Kidney epithelial cell (primary cell): ENCODE data around the gene GSTP1. TPM values are rescaled to one million over a fixed set of nuclear protein-coding genes. Genes with fewer than 3 reads are reported as not detected.
"Not testable (repeated sequence)": the region's sequence is repeated elsewhere in the genome, so short reads cannot be mapped to it uniquely, and the experiment has no call there.

ENCODE experiments used
- DNase-seq: peaks from one replicate; pipeline ENCODE4 v3.0.0-alpha.2; 2010; ENCODE audit warnings: low read depth
- H3K27me3 ChIP-seq: 2 replicates; pipeline ENCODE4 v1.6.0; 2011; ENCODE audit warnings: low read length; ENCODE audit not compliant: control insufficient read depth, insufficient read depth
- H3K36me3 ChIP-seq: 2 replicates; pipeline ENCODE4 v1.5.1; 2011; ENCODE audit warnings: low read length; ENCODE audit not compliant: control insufficient read depth, insufficient read depth
- H3K4me3 ChIP-seq: 2 replicates; pipeline ENCODE4 v1.5.1; 2011; ENCODE audit warnings: low read depth, mild to moderate bottlenecking, control low read depth, low read length
- CTCF ChIP-seq: IDR thresholded peaks from 2 replicates; pipeline ENCODE4 v1.5.1; 2011; ENCODE audit warnings: mild to moderate bottlenecking, moderate library complexity, low read length, control low read depth, inconsistent platforms; ENCODE audit not compliant: insufficient read depth, poor library complexity, severe bottlenecking
- total RNA-seq: library from RNA; depleted of rRNA; stranded (reverse); fragments of >200 nt; gene quantifications from 2 replicates; pipeline ENCODE4 v1.2.3, GENCODE V29; 2015

Gene GSTP1
- total RNA-seq, 1 donor from 2014 or later = 1,390 TPM

- no peak overlapping the region for H3K4me3 ChIP-seq
- H3K36me3 ChIP-seq = no peaks in the 10 kb centered on the region
- H3K27me3 ChIP-seq = no peaks in the 10 kb centered on the region
- no peak for TF ChIP-seq CTCF
- DNase-seq = no peak
Observed at GRCh38 chr11:67599149-67599548, 15.5 kb downstream of the GSTP1 start.

GRCh38 chr11:67600324-67601029, 16.9 kb downstream of the GSTP1 start:
- no peaks in the 10 kb centered on the region for H3K36me3 ChIP-seq
- no peak for TF ChIP-seq CTCF

GRCh38 chr11:67601098-67601497, 17.5 kb downstream of the GSTP1 start:
- Histone ChIP-seq H3K36me3 (no peaks in the 10 kb centered on the region), H3K27me3 (no peaks in the 10 kb centered on the region), H3K4me3 (no peak overlapping the region)
- no peak for DNase-seq
- no peak for TF ChIP-seq CTCF

More at GRCh38 chr11:67600324-67601029, 16.9 kb downstream of the GSTP1 start:
- no peak for DNase-seq
- H3K4me3 ChIP-seq = no peak overlapping the region
- no peaks in the 10 kb centered on the region for H3K27me3 ChIP-seq

- not testable (repeated sequence) for DNase-seq, H3K36me3 ChIP-seq, H3K27me3 ChIP-seq, H3K4me3 ChIP-seq
Observed at GRCh38 chr11:67604119-67604518, 20.5 kb downstream of the GSTP1 start.

GRCh38 chr11:67604815-67605214, 21.2 kb downstream of the GSTP1 start:
- no peak for DNase-seq
- TF ChIP-seq CTCF = no peak
- Histone ChIP-seq H3K4me3 (no peak overlapping the region), H3K36me3 (no peaks in the 10 kb centered on the region), H3K27me3 (no peaks in the 10 kb centered on the region)

- Histone ChIP-seq H3K36me3 (no peaks in the 10 kb centered on the region), H3K27me3 (no peaks in the 10 kb centered on the region), H3K4me3 (no peak overlapping the region)
- no peak for DNase-seq
- TF ChIP-seq CTCF = no peak
Observed at GRCh38 chr11:67605231-67606011, 21.8 kb downstream of the GSTP1 start.
